GM12872 (cell line): ENCODE measurements around the gene EYS.
A peak's percentile ranks its signal among the peaks of the same experiment; 100 is the strongest.

Experiments
- CTCF ChIP-seq: IDR thresholded peaks from 3 replicates; pipeline ENCODE4 v1.5.1; 2011; ENCODE audit warnings: low read depth, mild to moderate bottlenecking, low read length, moderate library complexity; ENCODE audit not compliant: insufficient read depth

The EYS gene

GRCh38 chr6:64293298-64293697 lies 1413.7 kb downstream of the EYS start:
- TF ChIP-seq CTCF, result no peak

DNA sequence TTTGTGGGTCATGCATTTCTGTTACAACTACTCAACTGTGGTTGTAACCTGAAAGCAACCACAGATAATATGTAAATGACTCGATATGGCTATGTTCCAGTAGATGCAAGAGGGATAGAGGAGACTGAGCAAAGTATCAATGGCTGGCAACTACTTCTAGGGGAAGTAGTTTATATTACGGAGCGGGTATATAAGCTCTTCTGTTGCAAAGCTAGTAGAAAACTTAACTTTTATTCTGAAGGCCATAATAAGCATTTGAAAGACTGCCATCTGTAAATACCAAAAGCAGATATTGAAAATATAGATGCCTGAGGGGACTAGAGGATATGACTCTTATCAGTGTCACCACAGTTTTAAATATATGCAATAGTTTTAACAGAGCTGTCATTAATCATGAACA lies 1416.2 kb downstream of the EYS start:
- no peak for TF ChIP-seq CTCF

- TF ChIP-seq CTCF, result no peak
Observed at GRCh38 chr6:64289931-64290330, 1417.1 kb downstream of the EYS start.

DNA sequence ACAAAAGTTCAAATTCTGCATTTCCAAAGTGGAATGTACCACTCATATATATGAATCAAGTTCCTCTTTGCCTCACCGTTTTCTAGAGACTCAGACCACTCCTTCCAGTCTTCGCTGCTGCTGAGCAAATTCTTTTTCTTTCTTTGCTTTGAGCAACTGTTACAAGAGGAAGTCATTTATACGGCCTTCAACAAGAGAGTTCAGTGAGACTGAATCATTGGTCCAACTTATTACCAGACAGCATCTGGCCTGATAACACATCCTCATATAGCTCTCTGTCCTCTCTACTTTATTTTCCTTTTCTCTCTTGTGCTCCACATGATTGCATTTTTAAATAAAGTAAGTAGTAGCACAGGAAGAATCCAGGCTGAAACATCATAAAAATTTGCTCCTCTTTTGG lies 1418.7 kb downstream of the EYS start:
- TF ChIP-seq CTCF, result no peak

- TF ChIP-seq CTCF, result no peak
Observed at GRCh38 chr6:64281167-64281566, 1425.9 kb downstream of the EYS start.

DNA sequence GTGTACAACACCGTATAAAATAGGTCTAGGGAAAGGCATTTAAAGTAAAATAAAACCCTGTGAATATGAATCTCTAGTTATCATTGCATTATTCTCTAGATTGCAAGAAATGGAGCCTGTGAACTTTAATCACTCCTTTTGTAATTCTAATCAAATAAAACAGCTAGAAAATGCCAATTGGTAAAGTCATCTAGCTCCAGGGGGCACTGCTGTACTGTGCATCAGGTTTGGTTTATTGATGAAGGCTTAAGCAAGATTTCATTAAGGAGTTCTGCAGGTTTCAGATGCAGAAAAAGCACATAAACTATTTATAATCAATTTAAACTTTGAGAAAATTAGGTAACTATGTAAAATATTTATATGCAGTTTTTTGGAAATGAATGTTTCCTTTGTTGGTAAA lies 1426.5 kb downstream of the EYS start:
- TF ChIP-seq CTCF, result peak; percentile 47; the same call in 2 of the 3 replicates

DNA sequence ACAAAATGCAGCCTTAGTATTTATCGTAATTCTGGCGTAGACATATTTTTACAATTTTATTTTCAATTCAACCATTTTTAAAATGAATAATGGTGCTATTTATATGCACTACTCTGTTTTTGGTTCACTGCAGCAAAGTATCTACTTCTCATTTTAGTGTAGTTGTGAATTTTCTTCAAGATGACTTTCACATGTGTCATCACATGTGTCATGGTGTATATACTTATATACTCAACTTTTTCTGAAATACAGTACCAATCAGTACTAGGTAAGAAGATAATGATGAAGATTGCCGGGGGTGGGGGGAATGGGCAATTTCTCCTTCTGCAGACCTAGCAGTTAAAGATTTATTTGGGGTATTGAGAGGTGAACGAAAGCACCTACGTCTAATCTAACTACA lies 1436.9 kb downstream of the EYS start:
- no peak for TF ChIP-seq CTCF

DNA sequence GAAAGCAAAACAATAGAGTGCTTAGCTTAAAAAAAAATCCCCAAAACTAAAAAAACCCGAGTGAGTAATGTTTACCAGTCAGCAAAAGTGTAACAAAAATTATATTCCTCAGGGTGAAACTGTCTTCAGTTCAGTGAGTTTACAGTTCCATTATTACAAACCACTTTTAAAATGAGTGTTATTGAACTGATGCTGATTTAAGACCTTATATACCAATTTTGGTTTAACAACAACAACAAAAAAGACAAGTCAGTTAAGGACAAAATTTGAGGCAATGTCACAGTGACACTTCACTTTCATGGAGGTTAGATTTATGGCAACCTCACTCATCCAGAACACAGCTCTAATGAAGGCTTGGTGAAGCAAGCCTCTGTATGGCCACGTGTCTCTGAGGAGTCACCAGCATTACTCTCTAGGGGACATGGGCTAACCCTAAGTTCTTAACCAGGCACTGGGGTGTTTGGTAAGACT lies 1440.6 kb downstream of the EYS start:
- no peak for TF ChIP-seq CTCF
